Lung (tissue), 12 donors: ENCODE results near the gene HTRA2. TPM values are rescaled to one million over a fixed set of nuclear protein-coding genes. Genes with fewer than 3 reads are reported as not detected.

Source experiments
- ATAC-seq: fragments of 200-7000 bp; cut with Tn5 transposase; one replicate; pipeline ENCODE4 v1.9.1; 2020; ENCODE audit warnings: moderate number of reproducible peaks; ENCODE audit not compliant: insufficient read depth, low FRiP score
- DNase-seq, 3 donors: peaks; one replicate each; pipeline ENCODE4 v3.0.0-alpha.2; 2013 to 2017
- H3K27ac ChIP-seq, 2 donors: one replicate each; pipeline ENCODE4 v1.5.1; 2013; ENCODE audit warnings: mild to moderate bottlenecking in 2 of 2, moderate library complexity in 2 of 2, control low read depth in 1 of 2, inconsistent platforms in 1 of 2, low read depth in 1 of 2, low read length in 1 of 2
- H3K27me3 ChIP-seq, 3 donors: one replicate each; pipeline ENCODE4 v1.5.1; 2013; ENCODE audit warnings: low read length in 2 of 3; ENCODE audit not compliant: control insufficient read depth in 3 of 3, insufficient read depth in 3 of 3
- H3K36me3 ChIP-seq, 4 donors: one replicate each; pipeline ENCODE4 v1.5.1; 2013; ENCODE audit warnings: low read length in 4 of 4, mild to moderate bottlenecking in 1 of 4, moderate library complexity in 1 of 4; ENCODE audit not compliant: control insufficient read depth in 4 of 4, insufficient read depth in 4 of 4
- H3K4me1 ChIP-seq, 5 donors: one replicate each; pipeline ENCODE4 v1.5.1; 2013; ENCODE audit warnings: low read length in 5 of 5, mild to moderate bottlenecking in 2 of 5, moderate library complexity in 1 of 5; ENCODE audit not compliant: control insufficient read depth in 5 of 5, insufficient read depth in 5 of 5
- H3K4me3 ChIP-seq: one replicate; pipeline ENCODE4 v1.5.1; 2013; ENCODE audit warnings: mild to moderate bottlenecking, control low read depth, moderate library complexity
- H3K9ac ChIP-seq, 2 donors: one replicate each; pipeline ENCODE4 v1.5.1; 2013; ENCODE audit warnings: low read length in 2 of 2, control low read depth in 1 of 2; ENCODE audit not compliant: insufficient read depth in 1 of 2
- H3K9me3 ChIP-seq, 4 donors: one replicate each; pipeline ENCODE4 v1.5.1; 2013; ENCODE audit warnings: low read length in 3 of 4, mild to moderate bottlenecking in 1 of 4, moderate library complexity in 1 of 4; ENCODE audit not compliant: control insufficient read depth in 4 of 4, insufficient read depth in 3 of 4
- WGBS, 2 donors: extraction: QIAGEN DNeasy Blood & Tissue Kit; methylation state at CpG; one replicate each; pipeline ENCODE4 v1.1.7; 2013; 5-methylcytosine and 5-hydroxymethylcytosine counted together
- polyA plus RNA-seq, 2 donors: library from polyadenylated mRNA; stranded (reverse); fragments of 200-250 nt; gene quantifications; one replicate each; pipeline ENCODE4 v1.2.1, GENCODE V29; 2013
- total RNA-seq, 2 donors: library from RNA; depleted of rRNA in 1 of 2; stranded (reverse); fragments of >200 nt in 1 of 2; gene quantifications; one replicate each; pipeline ENCODE4 v1.2.1, GENCODE V29; 2014 to 2021
- TF ChIP-seq, protein P1 (sequence below): IDR thresholded peaks from 2 replicates; pipeline ENCODE4 v1.5.1; 2012; ENCODE audit warnings: mild to moderate bottlenecking; ENCODE audit errors: control extremely low read depth, extremely low read depth
- donor health status: control.
- donor health status: control.
- donor health status: Bipolar disorder and iron deficiency.
- donor health status: healthy.
- donor health status: DM: yes; HTN: yes; CAD: no.

HTRA2 gene
- total and polyA plus RNA-seq, 4 donors, result 26.6 to 42.1 (median 31.6) TPM

DNA sequence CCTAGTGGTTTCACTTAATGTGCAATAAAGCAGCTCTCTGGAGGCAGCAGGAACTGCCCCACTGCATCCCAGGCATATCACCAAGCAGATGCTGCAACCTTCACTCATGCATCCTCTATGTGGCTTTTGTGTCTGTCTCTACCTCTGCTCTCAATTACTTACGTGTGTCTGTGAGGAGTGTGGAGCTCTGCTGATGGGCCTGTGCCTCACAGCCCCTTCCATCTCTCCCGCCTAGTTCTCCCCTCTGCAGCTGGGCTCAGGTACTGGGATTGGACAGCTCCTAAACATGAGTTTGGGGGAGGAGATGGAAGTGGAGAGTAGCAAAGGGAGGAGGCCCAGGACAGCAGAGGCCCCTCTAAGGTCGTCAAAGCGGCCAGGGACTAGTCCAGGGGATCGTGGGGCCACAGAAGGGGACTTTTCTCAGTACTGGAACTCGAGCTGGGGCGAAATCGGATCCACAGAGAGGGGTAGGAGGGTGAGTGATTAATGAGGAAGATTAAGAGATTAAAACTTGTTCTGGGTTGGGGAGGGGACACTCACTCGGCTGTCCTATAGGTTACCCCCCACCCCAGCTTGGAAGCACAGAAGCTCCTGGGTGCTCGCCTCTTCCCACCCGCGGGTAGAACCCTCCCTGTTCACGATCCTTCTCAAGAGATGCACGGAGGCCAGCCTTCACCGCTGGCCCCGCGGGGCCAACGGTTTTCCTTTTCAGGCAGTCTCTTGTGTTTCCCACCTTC, 28.2 kb upstream of the HTRA2 start:
- TF ChIP-seq, protein P1, sequence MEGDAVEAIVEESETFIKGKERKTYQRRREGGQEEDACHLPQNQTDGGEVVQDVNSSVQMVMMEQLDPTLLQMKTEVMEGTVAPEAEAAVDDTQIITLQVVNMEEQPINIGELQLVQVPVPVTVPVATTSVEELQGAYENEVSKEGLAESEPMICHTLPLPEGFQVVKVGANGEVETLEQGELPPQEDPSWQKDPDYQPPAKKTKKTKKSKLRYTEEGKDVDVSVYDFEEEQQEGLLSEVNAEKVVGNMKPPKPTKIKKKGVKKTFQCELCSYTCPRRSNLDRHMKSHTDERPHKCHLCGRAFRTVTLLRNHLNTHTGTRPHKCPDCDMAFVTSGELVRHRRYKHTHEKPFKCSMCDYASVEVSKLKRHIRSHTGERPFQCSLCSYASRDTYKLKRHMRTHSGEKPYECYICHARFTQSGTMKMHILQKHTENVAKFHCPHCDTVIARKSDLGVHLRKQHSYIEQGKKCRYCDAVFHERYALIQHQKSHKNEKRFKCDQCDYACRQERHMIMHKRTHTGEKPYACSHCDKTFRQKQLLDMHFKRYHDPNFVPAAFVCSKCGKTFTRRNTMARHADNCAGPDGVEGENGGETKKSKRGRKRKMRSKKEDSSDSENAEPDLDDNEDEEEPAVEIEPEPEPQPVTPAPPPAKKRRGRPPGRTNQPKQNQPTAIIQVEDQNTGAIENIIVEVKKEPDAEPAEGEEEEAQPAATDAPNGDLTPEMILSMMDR, result no peak
- no peak for ATAC-seq
- 76 to 83% methylated on average over 18 of the region's 18 CpGs for WGBS, 2 donors
- Histone ChIP-seq H3K4me3 (no peak overlapping the region), H3K27me3 (peaks cover 0 to 84% (median 78%) of the 10 kb centered on the region in 3 donors), H3K36me3 (peaks cover 0 to 14% (median 7%) of the 10 kb centered on the region in 4 donors), H3K9ac (no peak overlapping the region), H3K27ac (no peak overlapping the region), H3K9me3 (peaks cover 0 to 2% (median 0%) of the 10 kb centered on the region in 4 donors), H3K4me1 (peaks cover 1 to 39% (median 14%) of the 10 kb centered on the region in 5 donors)
- no peak for DNase-seq

- no peak overlapping the region for H3K9ac ChIP-seq
- peak overlapping the region; percentile 56 for H3K4me3 ChIP-seq
- TF ChIP-seq, protein P1, result no peak
- H3K36me3 ChIP-seq, result peaks cover 0 to 14% (median 7%) of the 10 kb centered on the region in 4 donors
- H3K27ac ChIP-seq, result peak overlapping the region; percentile 73 to 75
- no peak for ATAC-seq
- peaks cover 0 to 2% (median 0%) of the 10 kb centered on the region in 4 donors for H3K9me3 ChIP-seq
- WGBS, 2 donors, result 12 to 16% methylated on average over 32 of the region's 32 CpGs
- peak in 2 of 3 donors; percentile 23 to 39 for DNase-seq
- H3K27me3 ChIP-seq, result peaks cover 0 to 77% (median 71%) of the 10 kb centered on the region in 3 donors
- peaks cover 5 to 45% (median 14%) of the 10 kb centered on the region in 5 donors for H3K4me1 ChIP-seq
Measured at GRCh38 chr2:74502147-74502719, 27.5 kb upstream of the HTRA2 start.

DNA sequence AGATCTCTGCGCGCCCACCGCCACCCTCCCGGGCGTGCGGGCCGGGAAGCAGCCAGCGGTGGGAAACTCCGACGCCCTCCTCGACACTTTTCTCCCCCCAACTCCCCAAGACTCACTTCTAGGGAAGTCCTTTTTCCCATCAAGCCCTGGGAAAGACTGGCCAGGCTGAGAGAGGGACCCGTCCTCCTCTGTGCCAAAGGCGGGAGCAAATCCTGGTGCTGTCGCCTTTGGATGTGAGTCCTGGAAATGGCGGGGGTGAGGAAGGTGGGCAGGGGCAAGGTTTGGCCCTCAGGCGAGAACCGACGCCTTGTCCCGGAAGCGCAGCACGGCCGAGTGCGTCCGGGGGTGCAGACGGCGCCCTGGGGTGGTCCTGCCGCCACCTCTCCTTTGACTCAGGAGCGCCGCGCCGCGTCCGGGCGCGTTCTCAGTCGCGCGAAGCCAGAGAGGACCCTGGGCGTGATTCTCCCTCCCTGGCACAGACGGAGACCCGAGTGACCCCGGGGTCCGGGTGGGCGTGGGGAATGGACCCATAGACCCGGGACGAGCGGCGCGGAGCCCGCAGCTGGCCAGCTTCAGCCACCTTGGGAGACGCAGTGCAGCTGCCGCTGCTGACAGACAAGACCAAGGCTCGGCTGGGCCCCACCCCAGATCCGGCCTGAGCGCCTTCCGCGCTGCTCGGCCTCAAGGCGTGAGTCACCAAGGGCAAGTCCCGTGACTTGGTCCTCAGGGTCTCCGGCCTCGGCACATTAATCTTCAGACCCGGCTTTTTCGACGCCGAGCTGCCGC, 26.8 kb upstream of the HTRA2 start:
- peaks cover 0 to 70% (median 65%) of the 10 kb centered on the region in 3 donors for H3K27me3 ChIP-seq
- DNase-seq (peak; percentile 71 to 84 (median 76)), ATAC-seq (peak; percentile 66)
- TF ChIP-seq, protein P1, result no peak
- peak overlapping the region; percentile 56 for H3K4me3 ChIP-seq
- H3K9ac ChIP-seq, result no peak overlapping the region
- WGBS, 2 donors, result 1% methylated on average over 65 to 67 of the region's 67 CpGs
- H3K36me3 ChIP-seq, result peaks cover 0 to 14% (median 8%) of the 10 kb centered on the region in 4 donors
- peaks cover 5 to 40% (median 14%) of the 10 kb centered on the region in 5 donors for H3K4me1 ChIP-seq
- peaks cover 0 to 2% (median 0%) of the 10 kb centered on the region in 4 donors for H3K9me3 ChIP-seq
- peak overlapping the region; percentile 73 to 75 for H3K27ac ChIP-seq
